ENCODE results near the gene HCRT. TPM values are rescaled to one million over a fixed set of nuclear protein-coding genes. Genes with fewer than 3 reads are reported as not detected.
"Not testable (repeated sequence)": the region's sequence is repeated elsewhere in the genome, so short reads cannot be mapped to it uniquely, and the experiment has no call there.

Gene HCRT
- total RNA-seq, 4 donors from 2014 or later, result not detected

GRCh38 chr17:42214156-42214555, 28.9 kb upstream of the HCRT start:
- WGBS, 2 donors (ENCODE audit: low coverage in 1 of 2), result 87 to 90% methylated on average over 2 of the region's 2 CpGs
- no peak overlapping the region for H3K27ac ChIP-seq
- TF ChIP-seq POLR2AphosphoS5 (IDR thresholded peaks at IDR 0.05) (no peak), POLR2A (IDR thresholded peaks at IDR 0.05) (no peak), EP300 (IDR thresholded peaks at IDR 0.05; ENCODE audit: low read depth) (no peak)
- TF ChIP-seq, protein P1, sequence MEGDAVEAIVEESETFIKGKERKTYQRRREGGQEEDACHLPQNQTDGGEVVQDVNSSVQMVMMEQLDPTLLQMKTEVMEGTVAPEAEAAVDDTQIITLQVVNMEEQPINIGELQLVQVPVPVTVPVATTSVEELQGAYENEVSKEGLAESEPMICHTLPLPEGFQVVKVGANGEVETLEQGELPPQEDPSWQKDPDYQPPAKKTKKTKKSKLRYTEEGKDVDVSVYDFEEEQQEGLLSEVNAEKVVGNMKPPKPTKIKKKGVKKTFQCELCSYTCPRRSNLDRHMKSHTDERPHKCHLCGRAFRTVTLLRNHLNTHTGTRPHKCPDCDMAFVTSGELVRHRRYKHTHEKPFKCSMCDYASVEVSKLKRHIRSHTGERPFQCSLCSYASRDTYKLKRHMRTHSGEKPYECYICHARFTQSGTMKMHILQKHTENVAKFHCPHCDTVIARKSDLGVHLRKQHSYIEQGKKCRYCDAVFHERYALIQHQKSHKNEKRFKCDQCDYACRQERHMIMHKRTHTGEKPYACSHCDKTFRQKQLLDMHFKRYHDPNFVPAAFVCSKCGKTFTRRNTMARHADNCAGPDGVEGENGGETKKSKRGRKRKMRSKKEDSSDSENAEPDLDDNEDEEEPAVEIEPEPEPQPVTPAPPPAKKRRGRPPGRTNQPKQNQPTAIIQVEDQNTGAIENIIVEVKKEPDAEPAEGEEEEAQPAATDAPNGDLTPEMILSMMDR (IDR thresholded peaks at IDR 0.05), result no peak
- DNase-seq, result no peak
- intact Hi-C loops (cut with DNase I; ENCODE audit: low total_unique reads) (no loop called here), in situ Hi-C loops (cut with MboI; ENCODE audit: low pct_ligation_motif_present in 1 of 4, low pct_unique_long_range_greater_than_20kb in 1 of 4, low sequenced_read_pairs in 3 of 4) (no loop called here)
- H3K36me3 ChIP-seq, result peaks cover 0 to 68% (median 24%) of the 10 kb centered on the region in 4 donors
- H3K4me3 ChIP-seq, result no peak overlapping the region
- H3K9me3 ChIP-seq, result no peaks in the 10 kb centered on the region
- no peaks in the 10 kb centered on the region for H3K27me3 ChIP-seq
- peaks cover 0 to 3% (median 1%) of the 10 kb centered on the region in 4 donors for H3K4me1 ChIP-seq

- H3K36me3 ChIP-seq, result peaks cover 0 to 64% (median 22%) of the 10 kb centered on the region in 4 donors
- TF ChIP-seq POLR2A (IDR thresholded peaks at IDR 0.05) (no peak), EP300 (IDR thresholded peaks at IDR 0.05; ENCODE audit: low read depth) (no peak), POLR2AphosphoS5 (IDR thresholded peaks at IDR 0.05) (no peak)
- TF ChIP-seq, protein P1 (IDR thresholded peaks at IDR 0.05), result no peak
Measured at GRCh38 chr17:42212382-42212781, 27.1 kb upstream of the HCRT start.

DNA sequence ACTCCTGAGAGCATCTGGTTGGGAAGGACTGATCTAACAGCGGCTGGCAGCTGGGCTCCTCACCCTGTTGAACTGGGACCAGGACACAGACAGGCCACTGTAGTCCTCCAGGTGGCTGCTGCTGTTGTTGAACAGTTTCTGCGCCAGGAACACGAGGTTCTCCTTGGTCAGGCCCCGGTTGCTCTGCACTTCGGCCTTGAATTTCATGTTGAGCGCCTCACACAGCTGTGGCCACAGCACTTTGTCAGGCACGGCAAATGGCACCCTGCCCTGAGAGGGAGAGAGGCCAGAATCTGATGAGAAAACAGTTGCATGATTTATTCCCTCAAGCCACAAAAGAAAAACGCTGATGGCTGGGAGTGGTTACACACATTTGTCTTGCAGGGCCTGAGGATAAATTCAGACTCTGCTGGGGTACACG, 26.7 kb upstream of the HCRT start:
- H3K4me1 ChIP-seq; H3K9me3 ChIP-seq; H3K27me3 ChIP-seq; intact Hi-C loops (cut with DNase I; ENCODE audit: low total_unique reads); in situ Hi-C loops (cut with MboI; ENCODE audit: low pct_ligation_motif_present in 1 of 4, low pct_unique_long_range_greater_than_20kb in 1 of 4, low sequenced_read_pairs in 3 of 4); H3K4me3 ChIP-seq: not testable (repeated sequence)
- Histone ChIP-seq H3K27ac (peak overlapping the region; percentile 9 to 65 (median 34)), H3K36me3 (peaks cover 0 to 61% (median 22%) of the 10 kb centered on the region in 4 donors)
- TF ChIP-seq POLR2AphosphoS5 (IDR thresholded peaks at IDR 0.05), result peak in 2 of 3 donors; percentile 44 to 48
- 52% methylated on average over 9 of the region's 9 CpGs; no CpG with 5 or more reads in 1 of the 2 donors for WGBS, 2 donors (ENCODE audit: low coverage in 1 of 2)
- peak; percentile 45 for DNase-seq

More at GRCh38 chr17:42212382-42212781, 27.1 kb upstream of the HCRT start:
- intact Hi-C loops (cut with DNase I; ENCODE audit: low total_unique reads) (no loop called here), in situ Hi-C loops (cut with MboI; ENCODE audit: low pct_ligation_motif_present in 1 of 4, low pct_unique_long_range_greater_than_20kb in 1 of 4, low sequenced_read_pairs in 3 of 4) (no loop called here)
- Histone ChIP-seq H3K4me3 (no peak overlapping the region), H3K27ac (peak overlapping the region; percentile 9 to 65 (median 20)), H3K27me3 (no peaks in the 10 kb centered on the region), H3K4me1 (peaks cover 0 to 3% (median 1%) of the 10 kb centered on the region in 4 donors), H3K9me3 (no peaks in the 10 kb centered on the region)
- no peak for DNase-seq
- 65 to 79% methylated on average over 6 to 7 of the region's 7 CpGs for WGBS, 2 donors (ENCODE audit: low coverage in 1 of 2)

- DNase-seq, result no peak
- in situ Hi-C loops (cut with MboI; ENCODE audit: low pct_ligation_motif_present in 1 of 4, low pct_unique_long_range_greater_than_20kb in 1 of 4, low sequenced_read_pairs in 3 of 4) (no loop called here), intact Hi-C loops (cut with DNase I; ENCODE audit: low total_unique reads) (no loop called here)
- no peaks in the 10 kb centered on the region for H3K9me3 ChIP-seq
- no peak overlapping the region for H3K4me3 ChIP-seq
- H3K36me3 ChIP-seq, result peaks cover 0 to 51% (median 23%) of the 10 kb centered on the region in 4 donors
- H3K27me3 ChIP-seq, result no peaks in the 10 kb centered on the region
- WGBS, 2 donors (ENCODE audit: low coverage in 1 of 2), result 92 to 95% methylated on average over 6 of the region's 6 CpGs
- no peak overlapping the region for H3K27ac ChIP-seq
- H3K4me1 ChIP-seq, result peaks cover 0 to 3% (median 1%) of the 10 kb centered on the region in 4 donors
- TF ChIP-seq EP300 (IDR thresholded peaks at IDR 0.05; ENCODE audit: low read depth), result no peak
- TF ChIP-seq, protein P1 (IDR thresholded peaks at IDR 0.05), result no peak
- no peak for TF ChIP-seq POLR2A (IDR thresholded peaks at IDR 0.05)
- TF ChIP-seq POLR2AphosphoS5 (IDR thresholded peaks at IDR 0.05), result no peak
Measured at GRCh38 chr17:42210046-42210445, 24.8 kb upstream of the HCRT start.

DNA sequence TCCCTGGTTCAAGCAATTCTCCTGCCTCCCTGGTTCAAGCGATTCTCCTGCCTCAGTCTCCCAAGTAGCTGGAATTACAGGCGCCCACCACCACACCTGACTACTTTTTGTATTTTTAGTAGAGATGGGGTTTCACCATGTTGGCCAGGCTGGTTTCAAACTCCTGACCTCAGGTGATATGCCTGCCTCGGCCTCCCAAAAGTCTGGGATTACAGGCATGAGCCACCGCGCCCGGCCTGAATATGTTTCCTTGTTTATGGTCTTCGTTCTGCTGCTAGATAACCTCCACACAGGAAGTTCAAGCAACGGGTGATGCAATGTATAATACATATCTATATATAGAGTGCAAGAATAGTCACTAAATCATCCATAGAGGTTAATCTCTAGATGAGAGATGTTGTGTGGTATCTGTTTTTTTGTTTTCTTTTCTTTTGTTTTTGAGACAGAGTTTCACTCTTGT, 20.9 kb upstream of the HCRT start:
- H3K4me1 ChIP-seq; H3K4me3 ChIP-seq; H3K27me3 ChIP-seq; H3K27ac ChIP-seq; in situ Hi-C loops (cut with MboI; ENCODE audit: low pct_ligation_motif_present in 1 of 4, low pct_unique_long_range_greater_than_20kb in 1 of 4, low sequenced_read_pairs in 3 of 4); H3K9me3 ChIP-seq; DNase-seq: not testable (repeated sequence)
- intact Hi-C loops (cut with DNase I; ENCODE audit: low total_unique reads), result loop anchor here (10.0 kb wide), 1 partner anchor 1989 kb away; the partner anchor contains the start of gene ATXN7L3
- H3K36me3 ChIP-seq, result peaks cover 0 to 57% (median 21%) of the 10 kb centered on the region in 4 donors
- WGBS, 2 donors (ENCODE audit: low coverage in 1 of 2), result 75 to 80% methylated on average over 7 to 8 of the region's 8 CpGs

All from transverse colon (tissue), 4 donors.